ENCODE data around the gene WDR70.

DNA sequence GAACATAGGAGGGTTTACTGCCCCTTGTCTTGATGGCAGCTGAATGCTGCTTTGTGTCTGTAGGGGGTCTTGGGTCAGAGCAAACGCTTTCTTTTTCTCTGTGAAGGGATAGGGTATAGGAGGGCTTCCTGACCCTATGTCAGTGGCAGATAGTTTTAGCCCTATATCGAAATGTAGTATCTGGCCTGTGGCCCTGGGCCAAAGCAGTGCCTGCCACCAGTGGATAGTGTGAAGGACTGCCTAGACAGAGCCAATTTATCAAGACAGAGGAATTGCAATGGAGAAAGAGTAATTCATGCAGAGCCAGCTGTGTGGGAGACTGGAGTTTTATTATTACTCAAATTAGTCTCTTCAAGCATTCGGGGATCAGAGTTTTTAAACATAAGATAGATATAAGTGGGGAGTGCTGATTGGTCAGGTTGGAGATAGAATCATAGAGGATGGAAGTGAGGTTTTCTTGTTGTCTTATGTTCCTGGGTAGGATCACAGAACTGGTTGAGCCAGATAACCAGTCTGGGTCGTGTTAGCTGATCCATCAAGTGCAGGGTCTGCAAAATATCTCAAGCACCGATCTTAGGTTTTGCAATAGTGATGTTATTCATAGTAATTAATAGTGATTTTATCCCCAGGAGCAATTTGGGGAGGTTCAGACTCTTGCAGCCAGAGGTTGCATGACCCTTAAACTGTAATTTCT lies 282.3 kb downstream of the WDR70 start:
- TF ChIP-seq, protein P1, sequence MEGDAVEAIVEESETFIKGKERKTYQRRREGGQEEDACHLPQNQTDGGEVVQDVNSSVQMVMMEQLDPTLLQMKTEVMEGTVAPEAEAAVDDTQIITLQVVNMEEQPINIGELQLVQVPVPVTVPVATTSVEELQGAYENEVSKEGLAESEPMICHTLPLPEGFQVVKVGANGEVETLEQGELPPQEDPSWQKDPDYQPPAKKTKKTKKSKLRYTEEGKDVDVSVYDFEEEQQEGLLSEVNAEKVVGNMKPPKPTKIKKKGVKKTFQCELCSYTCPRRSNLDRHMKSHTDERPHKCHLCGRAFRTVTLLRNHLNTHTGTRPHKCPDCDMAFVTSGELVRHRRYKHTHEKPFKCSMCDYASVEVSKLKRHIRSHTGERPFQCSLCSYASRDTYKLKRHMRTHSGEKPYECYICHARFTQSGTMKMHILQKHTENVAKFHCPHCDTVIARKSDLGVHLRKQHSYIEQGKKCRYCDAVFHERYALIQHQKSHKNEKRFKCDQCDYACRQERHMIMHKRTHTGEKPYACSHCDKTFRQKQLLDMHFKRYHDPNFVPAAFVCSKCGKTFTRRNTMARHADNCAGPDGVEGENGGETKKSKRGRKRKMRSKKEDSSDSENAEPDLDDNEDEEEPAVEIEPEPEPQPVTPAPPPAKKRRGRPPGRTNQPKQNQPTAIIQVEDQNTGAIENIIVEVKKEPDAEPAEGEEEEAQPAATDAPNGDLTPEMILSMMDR (IDR thresholded peaks at IDR 0.05) = no peak
- TF ChIP-seq POLR2A (IDR thresholded peaks at IDR 0.05) = no peak
